HepG2 (cell line): Measurements from ENCODE around the gene RAD54L. TPM values are rescaled to one million over a fixed set of nuclear protein-coding genes. Genes with fewer than 3 reads are reported as not detected.

Source experiments
- ATF4 ChIP-seq, 2 experiments: fragments of 450-650 bp in 1 of 2; sonication (generic) in 1 of 2; formaldehyde crosslinking; IDR thresholded peaks; 2 replicates each; pipeline versions ENCODE4 v1.5.0 to v1.8.0; 2020 to 2022; ENCODE audit warnings: mild to moderate bottlenecking in 1 of 2, missing genetic modification reagents in 1 of 2
- CHD4 ChIP-seq: fragments of 200-600 bp; sonication (generic); IDR thresholded peaks from 2 replicates; pipeline ENCODE4 v1.7.0; 2017; ENCODE audit warnings: mild to moderate bottlenecking, low read length, borderline replicate concordance
- HIC2 ChIP-seq: sonication (generic); formaldehyde crosslinking; IDR thresholded peaks from 2 replicates; pipeline ENCODE4 v1.9.0; 2022; ENCODE audit warnings: low read depth, missing genetic modification reagents
- HMG20B ChIP-seq: conservative IDR thresholded peaks from 2 replicates; pipeline ENCODE4 v1.6.1; 2016; ENCODE audit warnings: missing genetic modification reagents, missing compliant biosample characterization
- HMGA1 ChIP-seq: sonication (generic); formaldehyde crosslinking; conservative IDR thresholded peaks from 2 replicates; pipeline ENCODE4 v1.4.0; 2020; ENCODE audit warnings: missing genetic modification reagents
- HNRNPH1 ChIP-seq: fragments of 200-400 bp; formaldehyde crosslinking; optimal IDR thresholded peaks from 2 replicates; pipeline ENCODE3; 2017; ENCODE audit warnings: mild to moderate bottlenecking, low read depth, low read length
- JUN ChIP-seq: sonication (generic); formaldehyde crosslinking; IDR thresholded peaks from 2 replicates; pipeline ENCODE4 v1.4.0; 2020; ENCODE audit warnings: mild to moderate bottlenecking, missing genetic modification reagents
- KIAA2018 ChIP-seq: sonication (generic); formaldehyde crosslinking; IDR thresholded peaks from 2 replicates; pipeline ENCODE4 v1.5.0; 2020; ENCODE audit warnings: mild to moderate bottlenecking, missing genetic modification reagents, borderline replicate concordance
- KLF16 ChIP-seq, 2 experiments: sonication (generic) in 1 of 2; formaldehyde crosslinking in 1 of 2; IDR thresholded peaks; 2 replicates each; pipeline versions ENCODE4 v1.6.1 to v1.8.0; 2016 to 2023; ENCODE audit warnings: missing genetic modification reagents in 2 of 2, missing compliant biosample characterization in 1 of 2
- KMT2A ChIP-seq: sonication (generic); formaldehyde crosslinking; IDR thresholded peaks from 2 replicates; pipeline ENCODE4 v1.4.0; 2020; ENCODE audit warnings: missing genetic modification reagents
- NFE2 ChIP-seq: sonication (generic); formaldehyde crosslinking; IDR thresholded peaks from 2 replicates; pipeline ENCODE4 v1.4.0; 2020; ENCODE audit warnings: missing genetic modification reagents
- NFYC ChIP-seq: IDR thresholded peaks from 2 replicates; pipeline ENCODE4 v1.6.1; 2016; ENCODE audit warnings: missing genetic modification reagents, missing compliant biosample characterization
- NKX3-1 ChIP-seq: sonication (generic); formaldehyde crosslinking; IDR thresholded peaks from 2 replicates; pipeline ENCODE4 v1.5.0; 2020; ENCODE audit warnings: missing genetic modification reagents
- SP140L ChIP-seq: sonication (generic); formaldehyde crosslinking; IDR thresholded peaks from 2 replicates; pipeline ENCODE4 v1.4.0; 2020; ENCODE audit warnings: missing genetic modification reagents, borderline replicate concordance
- THAP7 ChIP-seq: sonication (generic); formaldehyde crosslinking; IDR thresholded peaks from 2 replicates; pipeline ENCODE4 v1.8.1; 2023; ENCODE audit warnings: mild to moderate bottlenecking, missing genetic modification reagents
- ZBTB8A ChIP-seq: sonication (generic); formaldehyde crosslinking; IDR thresholded peaks from 2 replicates; pipeline ENCODE4 v1.4.0; 2020; ENCODE audit warnings: mild to moderate bottlenecking, low read depth, missing genetic modification reagents, borderline replicate concordance
- ZNF138 ChIP-seq: sonication (generic); formaldehyde crosslinking; IDR thresholded peaks from 2 replicates; pipeline ENCODE4 v1.5.0; 2020; ENCODE audit warnings: mild to moderate bottlenecking, low read depth, missing genetic modification reagents
- ZNF282 ChIP-seq: fragments of 450-650 bp; IDR thresholded peaks from 2 replicates; pipeline ENCODE4 v1.6.1; 2018; ENCODE audit not compliant: partially characterized antibody
- polyA plus RNA-seq, 8 experiments: library from polyadenylated mRNA; depleted of rRNA in 3 of 8; stranded (reverse) in 7 of 8; unstranded in 1 of 8; fragments of >200 nt; fragmentation: Illumina TruSeq in 4 of 8; extraction: Trizol in 4 of 8; gene quantifications; 2 replicates each; pipeline versions ENCODE4 v1.2.1 to v1.2.3, GENCODE V29; 2011 to 2016; ENCODE audit warnings: low read depth in 4 of 8, missing spikeins in 1 of 8, mixed read lengths in 1 of 8; ENCODE audit not compliant: insufficient read depth in 1 of 8
- total RNA-seq, 5 experiments: library from RNA; depleted of rRNA; stranded (reverse); fragments of >200 nt; fragmentation: Illumina TruSeq; extraction: Trizol; gene quantifications; 2 replicates each; pipeline ENCODE4 v1.2.3, GENCODE V29; 2016; ENCODE audit warnings: low read depth in 1 of 5

Gene RAD54L
- total and polyA plus RNA-seq, 2 of the 13 experiments (the other 11 are each of a cell fraction or from before 2014, with no cell fraction given), result 10.2 to 30.0 TPM

GRCh38 chr1:46301808-46302640, 54.5 kb downstream of the RAD54L start (continued):
- TF ChIP-seq NFYC (CRISPR knock-in tag) (no peak), HMGA1 (CRISPR knock-in tag) (no peak), ATF4 (CRISPR knock-in tag; IDR thresholded peaks at IDR 0.05) (no peak), NFE2 (CRISPR knock-in tag) (no peak), ZNF282 (no peak), CHD4 (no peak), ZNF138 (CRISPR knock-in tag) (peak; percentile 16; the same call in 1 of the 2 replicates), HNRNPH1 (no peak), HMG20B (CRISPR knock-in tag) (no peak), THAP7 (peak; percentile 96), NKX3-1 (CRISPR knock-in tag) (peak; percentile 26; the same call in 1 of the 2 replicates), SP140L (CRISPR knock-in tag) (no peak), HIC2 (CRISPR knock-in tag) (no peak), JUN (no peak), ZBTB8A (no peak), KMT2A (CRISPR knock-in tag) (no peak; the same call in 1 of the 2 replicates), KLF16 (CRISPR knock-in tag; IDR thresholded peaks at IDR 0.05) (no peak), KIAA2018 (CRISPR knock-in tag) (no peak)
